Pons (tissue), 1 donor: ENCODE measurements around the gene RHBDL3.
"Not testable (repeated sequence)": the region's sequence is repeated elsewhere in the genome, so short reads cannot be mapped to it uniquely, and the experiment has no call there.

Experiments used
- DNase-seq: peaks from one replicate; pipeline ENCODE4 v3.0.0-alpha.2; 2016; ENCODE audit warnings: low spot score

Gene RHBDL3

DNA sequence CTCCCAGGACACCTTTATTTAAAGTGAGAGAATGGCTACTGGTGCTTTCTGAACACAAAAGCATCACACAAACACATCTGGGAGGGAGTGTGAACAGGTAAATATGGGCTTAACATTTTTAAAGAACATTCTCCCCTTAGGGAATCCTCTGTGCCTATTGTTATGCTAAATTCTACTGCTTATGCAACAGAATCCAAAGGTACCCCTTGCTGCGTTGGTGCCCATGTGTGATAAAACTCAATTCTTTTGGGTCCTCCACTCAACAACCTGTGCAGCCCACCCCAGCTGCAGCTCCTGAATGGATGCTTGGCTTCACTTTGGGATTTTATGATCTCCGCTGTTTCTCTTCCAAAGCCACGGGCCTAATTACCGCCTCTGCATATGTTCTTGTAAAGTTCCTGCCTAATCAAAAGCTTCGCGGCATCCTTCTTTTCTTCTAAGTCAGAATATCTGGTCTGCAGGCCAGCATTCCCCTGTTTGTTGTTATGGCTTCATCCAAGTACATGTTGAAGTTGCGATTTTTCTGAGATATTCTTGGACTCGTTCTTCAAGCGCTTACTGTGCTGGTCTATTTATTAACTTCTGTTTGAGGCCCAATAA lies 23.9 kb downstream of the RHBDL3 start:
- no peak for DNase-seq

DNA sequence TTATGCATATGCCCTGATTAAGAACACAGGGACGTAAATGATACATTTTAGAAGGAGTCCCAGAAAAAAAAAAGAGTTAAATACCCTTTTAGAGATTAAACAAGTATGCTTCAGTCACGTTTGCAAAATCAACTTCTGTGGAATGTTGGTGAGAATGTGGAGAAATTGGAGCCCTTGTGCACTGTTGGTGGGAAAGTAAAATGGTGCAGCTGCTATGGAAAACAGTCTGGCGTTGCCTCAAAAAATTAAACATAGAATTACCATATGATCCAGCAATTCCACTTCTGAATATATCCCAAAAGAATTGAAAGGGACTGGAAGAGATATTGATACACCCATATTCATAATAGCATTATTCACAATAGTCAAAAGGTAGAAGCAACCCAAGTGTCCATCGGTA lies 26.5 kb downstream of the RHBDL3 start:
- DNase-seq, result no peak

DNA sequence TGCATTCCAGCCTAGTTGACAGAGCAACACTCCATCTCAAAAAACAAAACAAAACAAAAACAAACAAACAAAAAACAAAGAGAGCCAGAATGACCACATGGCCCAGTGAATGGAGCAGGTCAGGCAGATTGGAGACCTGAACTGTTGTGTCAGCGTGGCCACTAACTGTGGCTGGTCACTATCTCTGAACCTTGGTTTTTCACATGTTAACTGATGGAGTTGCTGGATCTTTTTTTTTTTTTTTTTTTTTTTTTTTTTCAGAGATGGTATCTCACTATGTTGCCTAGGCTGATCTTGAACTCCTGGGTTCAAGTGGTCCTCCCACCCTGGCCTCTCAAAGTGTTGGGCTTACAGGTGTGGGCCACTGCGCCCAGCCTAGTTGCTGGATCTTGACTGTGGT lies 31.8 kb downstream of the RHBDL3 start:
- DNase-seq, result no peak

DNA sequence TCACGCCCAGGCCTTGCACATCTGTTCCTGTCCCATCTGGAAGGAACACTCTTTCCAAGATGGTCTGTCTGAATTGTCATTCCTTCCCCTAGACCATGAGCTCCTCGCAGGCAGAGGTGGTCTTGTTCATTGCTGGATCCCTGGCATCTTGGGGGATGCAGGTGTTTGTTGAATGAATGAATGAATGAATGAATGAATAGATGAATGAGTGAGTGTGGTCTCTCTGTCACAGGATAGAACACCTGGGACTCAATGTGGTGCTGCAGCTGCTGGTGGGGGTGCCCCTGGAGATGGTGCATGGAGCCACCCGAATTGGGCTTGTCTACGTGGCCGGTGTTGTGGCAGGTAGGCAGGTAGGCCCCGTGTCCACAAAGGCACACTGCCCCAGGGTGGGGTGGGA lies 32.2 kb downstream of the RHBDL3 start:
- no peak for DNase-seq

DNA sequence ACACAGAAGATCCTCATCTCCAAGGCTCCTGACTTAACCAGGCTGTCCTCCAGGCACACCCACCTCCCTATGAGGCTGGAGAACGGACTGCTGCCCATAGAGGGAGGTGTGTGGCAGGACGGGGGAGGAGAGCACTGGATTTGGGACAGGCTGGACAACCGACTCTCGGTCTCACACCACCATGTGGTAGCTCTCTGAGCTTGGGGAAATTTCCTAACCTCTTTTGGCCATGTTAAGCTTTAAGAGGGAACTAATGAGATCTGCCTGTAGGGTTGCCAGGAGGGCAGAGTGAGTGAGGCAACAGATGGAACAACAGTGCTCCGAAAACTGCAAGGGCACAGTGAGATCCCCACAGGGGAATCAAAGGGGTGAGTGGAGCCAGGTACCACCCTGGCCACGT lies 32.7 kb downstream of the RHBDL3 start:
- DNase-seq, result no peak

DNA sequence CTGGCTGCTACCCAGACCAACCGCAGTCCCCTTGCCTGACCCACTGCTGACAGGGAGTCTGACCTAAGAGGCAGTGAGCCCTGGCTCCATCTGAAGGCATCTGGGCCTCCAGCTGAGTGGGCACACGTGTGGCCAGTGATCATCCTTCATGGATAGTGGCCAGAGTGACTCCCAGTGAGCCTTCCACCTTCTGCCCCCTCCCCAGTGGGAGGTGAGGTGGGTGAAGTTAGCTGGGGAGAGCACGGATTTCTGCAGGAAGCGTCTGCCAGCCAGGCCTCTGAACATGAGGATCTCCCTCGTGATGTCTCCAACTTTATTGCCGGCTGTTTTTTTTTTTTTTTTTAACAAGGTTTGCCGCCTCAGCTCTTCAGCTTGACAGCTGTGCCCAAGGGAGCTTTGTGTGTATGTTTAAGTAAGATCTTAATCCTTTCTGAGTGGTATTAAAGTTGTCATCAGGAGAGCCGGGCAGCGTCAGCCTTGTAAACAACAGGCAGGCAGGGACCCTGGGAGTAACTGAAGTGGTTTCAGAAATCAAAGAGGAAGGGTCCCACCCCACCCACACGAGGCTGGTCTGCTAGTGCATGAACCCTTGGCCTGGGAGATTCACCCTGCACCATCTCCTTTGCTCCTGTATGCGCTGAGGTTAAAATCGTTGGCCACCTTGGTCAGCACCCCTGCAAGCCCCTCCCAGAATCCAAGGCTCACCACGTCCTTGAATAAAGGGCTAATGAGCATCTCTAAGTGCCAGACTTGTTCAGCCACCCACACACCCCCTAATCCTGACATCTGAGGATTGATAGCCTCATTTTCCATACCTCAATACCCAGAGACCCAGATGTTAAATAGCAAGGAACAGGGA lies 33.3 kb downstream of the RHBDL3 start:
- DNase-seq, result no peak

DNA sequence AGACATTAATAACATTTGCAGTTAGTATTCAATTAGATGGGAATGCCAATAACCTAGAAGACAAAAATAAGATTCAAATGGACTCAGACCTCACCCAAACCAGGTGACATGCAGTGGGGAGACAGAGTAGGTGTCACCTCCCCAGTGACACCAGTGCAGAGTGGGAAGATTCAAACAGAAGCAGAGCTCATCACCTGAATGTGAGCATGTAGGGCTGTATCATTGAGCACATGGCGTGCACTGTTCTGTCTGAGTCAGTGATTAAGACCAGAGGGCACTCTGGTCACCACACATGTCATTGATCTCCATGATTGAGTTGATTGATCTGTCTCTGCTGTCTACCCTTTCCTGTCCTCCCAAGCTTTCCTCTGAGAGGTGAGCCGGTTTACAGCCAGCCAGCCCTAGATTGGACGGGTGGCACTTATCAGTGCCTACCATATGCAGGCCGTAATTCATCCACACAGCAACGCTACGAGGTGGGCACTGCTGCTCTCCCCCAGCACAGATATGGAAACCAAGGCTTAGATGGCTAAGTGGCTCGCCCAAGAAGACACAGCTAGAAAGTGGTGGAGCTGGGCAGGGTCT lies 34.0 kb downstream of the RHBDL3 start:
- no peak for DNase-seq

DNA sequence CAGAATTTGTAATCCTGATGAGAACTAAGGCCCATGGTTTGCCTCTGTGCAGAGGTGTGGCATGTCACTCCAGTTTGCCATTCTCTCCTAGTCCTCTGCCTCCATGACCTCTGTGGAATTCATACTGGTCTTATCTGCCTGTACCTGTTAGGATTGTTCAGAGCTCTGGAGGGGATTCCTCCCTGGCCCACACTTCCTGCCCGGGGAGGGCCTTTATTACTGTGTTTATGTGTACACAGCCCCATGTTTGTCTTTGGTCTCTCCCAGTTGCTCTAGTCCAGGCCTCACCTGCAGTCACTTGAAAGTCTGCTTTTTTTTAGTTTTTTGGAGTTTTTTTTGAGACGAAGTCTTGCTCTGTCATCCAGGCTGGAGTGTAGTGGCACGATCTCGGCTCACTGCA lies 36.4 kb downstream of the RHBDL3 start:
- DNase-seq, result no peak

DNA sequence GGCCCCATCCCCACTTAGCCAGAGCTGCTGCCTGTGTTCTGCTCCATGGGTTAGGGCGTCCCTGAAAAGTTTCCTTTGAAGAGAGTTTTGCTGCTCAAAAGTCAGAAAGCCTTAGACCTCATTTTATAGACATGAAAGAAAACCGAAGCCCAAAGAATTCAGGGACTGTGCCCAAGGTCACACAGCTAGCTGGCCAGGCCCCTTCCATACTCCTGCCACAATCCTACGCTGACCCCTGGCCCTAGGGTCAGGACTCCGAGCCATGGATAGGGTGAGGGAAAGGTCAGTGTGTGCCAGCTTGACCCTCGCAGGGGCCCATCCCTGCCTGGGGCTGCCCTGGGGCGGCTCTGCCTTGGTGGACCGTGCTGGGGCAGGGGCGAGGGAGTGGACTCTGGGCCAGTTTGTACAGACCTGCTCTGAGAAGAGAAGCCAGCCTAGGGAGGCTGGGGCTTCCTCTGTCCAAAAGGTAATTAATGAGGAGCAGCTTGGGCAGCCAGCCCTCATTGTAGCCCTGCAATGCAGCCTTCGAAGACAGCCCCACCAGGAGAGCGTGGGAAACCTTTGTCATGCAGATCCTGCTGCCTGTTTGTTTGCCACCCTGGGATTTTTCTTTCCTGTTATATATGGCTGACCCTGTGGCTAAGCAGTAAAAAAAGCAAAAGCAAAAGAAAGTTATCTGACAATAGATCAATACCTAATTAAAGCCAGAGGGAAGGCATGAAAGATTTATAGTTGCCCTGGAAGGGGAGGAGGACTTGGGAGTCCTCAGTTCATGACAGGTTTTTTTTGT lies 37.4 kb downstream of the RHBDL3 start:
- no peak for DNase-seq

DNA sequence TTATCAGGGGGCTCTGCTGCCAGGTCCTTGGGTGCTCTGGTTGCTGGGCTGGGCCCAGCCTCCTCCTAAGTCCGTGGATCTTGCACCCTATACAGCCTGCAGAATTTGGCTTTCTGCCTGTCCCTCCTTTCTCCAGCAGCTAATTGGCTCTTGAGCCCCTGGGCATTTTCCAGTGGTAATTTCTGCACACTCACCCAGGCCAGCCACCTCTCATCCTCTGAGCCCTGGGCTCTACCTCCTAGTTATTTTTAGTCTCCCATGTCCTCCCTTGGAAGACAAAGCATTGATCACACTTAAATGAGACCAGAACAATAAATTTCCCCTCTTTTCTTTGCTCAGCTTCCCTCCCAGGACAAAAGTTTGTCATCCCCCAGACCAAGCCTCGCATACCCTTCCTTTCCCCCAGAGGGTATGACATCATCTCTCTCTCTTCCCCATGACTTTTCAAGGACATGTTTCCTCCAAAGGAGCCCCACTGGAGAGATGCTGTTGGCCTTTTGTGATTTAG lies 38.2 kb downstream of the RHBDL3 start:
- DNase-seq, result no peak

DNA sequence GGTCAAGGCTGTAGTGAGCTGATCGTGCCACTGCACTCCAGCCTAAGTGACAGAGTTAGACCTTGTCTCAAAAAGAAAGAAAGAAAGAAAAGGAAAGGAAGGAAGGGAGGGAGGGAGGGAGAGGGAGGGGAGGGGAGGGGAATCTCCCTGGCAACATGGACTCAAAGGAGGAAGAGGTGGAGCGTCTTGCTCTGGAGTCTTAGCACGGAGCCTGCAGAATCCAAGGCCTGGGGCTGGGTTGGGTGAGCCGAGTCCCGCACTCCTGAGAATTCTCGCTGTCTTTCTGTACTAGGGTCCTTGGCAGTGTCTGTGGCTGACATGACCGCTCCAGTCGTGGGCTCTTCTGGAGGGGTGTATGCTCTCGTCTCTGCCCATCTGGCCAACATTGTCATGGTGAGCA lies 39.4 kb downstream of the RHBDL3 start:
- DNase-seq, result no peak

DNA sequence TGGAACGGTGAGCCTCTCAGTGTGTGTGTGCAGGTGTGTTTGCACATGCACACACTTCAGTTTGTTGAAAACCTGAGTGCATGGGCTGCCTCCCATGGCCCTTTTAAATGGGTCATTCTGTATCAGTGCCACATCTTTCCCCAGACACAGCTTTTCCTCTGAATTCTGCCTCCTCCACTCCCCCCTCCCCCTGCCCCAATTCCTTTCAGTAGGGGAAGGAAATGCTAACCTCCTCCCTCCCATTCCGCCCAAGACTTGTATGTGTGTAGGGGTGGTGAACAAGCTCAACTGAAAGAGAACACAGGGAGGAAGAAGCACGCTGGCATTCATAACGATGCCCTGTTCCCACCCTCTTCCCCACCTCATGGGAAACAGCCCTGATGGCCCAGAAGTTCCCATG lies 42.0 kb downstream of the RHBDL3 start:
- no peak for DNase-seq

DNA sequence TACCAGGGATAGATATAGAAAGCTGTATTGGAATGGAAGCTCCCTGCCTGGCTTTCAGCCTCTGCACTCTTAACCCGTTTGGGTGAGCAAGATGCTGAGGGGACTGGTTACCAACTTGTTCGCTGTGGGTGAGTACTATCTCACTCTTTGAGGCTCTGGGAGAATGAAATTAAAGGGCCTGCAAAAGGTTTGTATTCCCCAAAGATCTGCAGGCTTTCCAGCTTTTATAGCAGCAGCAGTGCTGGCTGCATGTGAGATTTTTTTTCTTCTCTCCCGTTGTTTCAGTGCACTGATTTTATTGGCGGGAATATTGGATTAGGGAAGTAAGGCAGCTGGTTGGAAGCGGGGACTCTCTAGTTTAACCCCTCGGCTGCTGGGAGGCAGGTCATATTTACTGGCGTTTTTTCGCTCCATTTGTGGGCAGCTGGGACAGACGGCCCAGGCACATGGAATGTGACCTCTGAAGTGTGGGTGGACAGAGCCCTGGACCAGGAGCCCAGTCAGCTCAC lies 45.5 kb downstream of the RHBDL3 start:
- peak; percentile 17 for DNase-seq

DNA sequence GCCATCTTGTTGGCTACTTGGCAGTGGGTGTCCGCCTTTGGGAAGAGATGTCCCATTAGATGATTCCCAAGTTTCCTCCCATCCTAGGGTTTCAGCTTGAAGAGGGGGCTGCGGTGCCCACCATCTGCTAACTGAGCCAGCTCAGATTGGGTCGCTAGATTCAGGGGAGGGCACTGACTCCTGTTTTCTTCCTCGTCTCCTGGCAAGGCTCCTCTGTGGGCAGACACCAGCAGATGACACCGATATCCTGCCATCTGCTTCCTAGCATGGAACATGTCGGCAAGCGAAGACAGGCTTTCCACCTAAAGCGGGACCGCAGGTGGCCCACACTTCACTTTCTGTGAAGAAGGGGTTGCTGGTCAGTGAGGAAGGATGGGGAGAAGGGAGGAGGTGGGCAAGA lies 49.0 kb downstream of the RHBDL3 start:
- no peak for DNase-seq

DNA sequence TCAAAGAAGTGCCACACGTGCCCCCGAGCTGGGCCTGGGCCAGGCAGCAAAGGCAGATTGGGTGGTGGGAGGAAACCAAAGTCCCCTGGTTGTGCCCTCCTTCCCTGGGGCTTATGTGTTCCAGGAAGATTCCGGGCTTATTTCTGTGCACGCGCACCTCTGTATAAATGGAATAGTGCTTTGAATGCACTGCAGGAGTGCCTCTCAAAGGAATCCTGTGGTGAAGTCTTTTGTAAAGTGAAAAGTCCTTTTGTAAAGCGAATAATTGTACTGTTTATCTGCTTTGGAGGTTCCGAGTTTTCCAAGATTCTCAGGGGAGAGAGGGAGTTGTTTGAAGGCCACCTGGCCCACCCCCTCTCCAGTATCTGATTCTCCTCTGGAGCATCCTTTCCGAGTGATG lies 49.5 kb downstream of the RHBDL3 start:
- no peak for DNase-seq

DNA sequence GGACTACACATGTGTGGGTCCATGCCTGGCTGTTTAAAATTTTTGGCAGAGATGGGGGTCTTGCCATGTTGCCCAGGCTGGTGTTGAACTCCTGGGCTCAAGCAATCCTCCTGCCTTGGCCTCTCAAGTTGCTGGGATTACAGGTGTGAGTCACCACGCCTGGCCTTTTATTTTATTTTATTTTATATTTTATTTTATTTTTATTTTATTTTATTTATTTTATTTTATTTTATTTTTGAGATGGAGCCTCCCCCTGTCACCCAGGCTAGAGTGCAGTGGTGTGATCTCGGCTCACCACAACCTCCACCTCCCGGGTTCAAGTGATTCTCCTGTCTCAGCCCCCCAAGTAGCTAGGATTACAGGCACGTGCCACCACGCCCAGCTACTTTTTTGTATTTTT lies 51.0 kb downstream of the RHBDL3 start:
- not testable (repeated sequence) for DNase-seq

DNA sequence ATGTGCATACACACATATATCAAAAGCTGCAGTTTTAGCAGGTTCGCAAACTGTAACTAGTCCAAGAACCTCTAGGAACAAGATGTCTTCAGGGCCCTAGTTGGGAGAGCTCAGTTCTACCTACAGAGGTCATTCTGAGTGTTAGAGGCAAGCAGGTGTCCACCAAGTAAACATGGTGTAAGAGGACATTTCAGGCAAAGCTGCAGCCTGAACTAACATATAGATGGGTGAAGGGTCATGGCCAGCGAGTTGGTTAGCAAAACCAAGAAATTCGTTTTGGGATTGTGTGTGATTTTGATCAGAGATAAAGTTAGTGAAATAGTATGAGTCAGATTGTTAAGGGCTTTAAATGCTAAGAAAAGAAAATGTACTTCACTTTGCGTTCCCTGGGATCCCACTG lies 51.7 kb downstream of the RHBDL3 start:
- no peak for DNase-seq

DNA sequence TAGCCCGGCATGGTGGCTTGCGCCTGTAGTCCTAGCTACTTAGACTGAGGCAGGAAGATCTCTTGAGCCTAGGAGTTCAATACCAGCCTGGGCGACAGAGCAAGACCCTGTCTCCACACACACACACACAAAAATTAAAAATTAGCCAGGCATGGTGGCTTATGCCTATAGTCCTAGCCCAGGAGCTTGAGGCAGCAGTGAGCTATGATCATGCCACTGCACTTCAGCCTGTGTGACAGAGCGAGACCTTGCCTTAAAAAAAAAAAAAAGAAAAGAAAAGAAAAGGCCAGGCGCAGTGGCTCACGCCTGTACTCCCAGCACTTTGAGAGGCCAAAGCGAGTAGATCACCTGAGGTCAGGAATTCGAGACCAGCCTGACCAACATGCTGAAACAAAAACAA lies 52.4 kb downstream of the RHBDL3 start:
- DNase-seq, result no peak

DNA sequence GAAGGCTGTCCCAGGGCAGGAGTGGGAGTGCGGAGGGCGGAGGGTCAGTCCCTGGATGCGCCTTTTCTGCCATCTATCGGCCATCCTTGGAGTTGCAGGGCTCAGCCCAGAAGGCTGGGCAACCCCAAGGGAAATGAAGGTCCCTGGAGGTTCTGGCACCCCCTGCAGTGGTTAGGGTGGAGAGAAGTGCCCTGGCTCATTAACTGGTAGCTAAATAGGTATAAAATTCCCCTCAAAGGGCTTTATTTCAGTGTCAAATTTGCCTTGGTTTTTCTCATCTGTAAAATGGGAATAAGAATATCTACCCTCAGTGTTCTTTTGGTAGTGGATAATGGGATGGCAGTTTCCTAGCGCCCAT lies 53.9 kb downstream of the RHBDL3 start:
- peak; percentile 52 for DNase-seq

DNA sequence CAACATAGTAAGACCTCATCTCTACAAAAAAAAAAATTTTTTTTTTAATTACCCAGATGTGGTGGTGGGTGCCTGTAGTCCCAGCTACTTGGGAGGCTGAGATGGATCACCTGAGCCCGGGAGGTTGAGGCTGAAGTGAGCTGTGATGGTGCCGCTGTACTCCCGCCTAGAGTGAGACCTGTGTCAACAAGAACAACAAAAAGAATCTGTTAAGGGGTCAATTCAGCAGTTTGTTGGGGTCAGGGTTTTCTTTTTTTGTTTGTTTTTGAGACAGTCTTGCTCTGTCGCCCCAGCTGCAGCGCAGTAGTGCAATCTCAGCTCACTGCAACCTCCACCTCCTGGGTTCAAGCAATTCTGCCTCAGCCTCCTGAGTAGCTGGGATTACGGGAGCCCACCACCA lies 54.4 kb downstream of the RHBDL3 start:
- not testable (repeated sequence) for DNase-seq

DNA sequence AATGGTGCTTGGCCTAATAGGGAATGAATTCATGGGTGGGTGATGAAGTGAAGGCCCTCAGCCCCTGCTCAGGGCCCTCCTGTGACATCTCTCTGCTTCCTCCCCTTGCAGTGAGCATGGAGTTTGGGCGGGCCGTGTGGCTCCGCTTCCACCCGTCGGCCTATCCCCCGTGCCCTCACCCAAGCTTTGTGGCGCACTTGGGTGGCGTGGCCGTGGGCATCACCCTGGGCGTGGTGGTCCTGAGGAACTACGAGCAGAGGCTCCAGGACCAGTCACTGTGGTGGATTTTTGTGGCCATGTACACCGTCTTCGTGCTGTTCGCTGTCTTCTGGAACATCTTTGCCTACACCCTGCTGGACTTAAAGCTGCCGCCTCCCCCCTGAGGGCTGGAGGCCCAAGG lies 55.2 kb downstream of the RHBDL3 start:
- no peak for DNase-seq

DNA sequence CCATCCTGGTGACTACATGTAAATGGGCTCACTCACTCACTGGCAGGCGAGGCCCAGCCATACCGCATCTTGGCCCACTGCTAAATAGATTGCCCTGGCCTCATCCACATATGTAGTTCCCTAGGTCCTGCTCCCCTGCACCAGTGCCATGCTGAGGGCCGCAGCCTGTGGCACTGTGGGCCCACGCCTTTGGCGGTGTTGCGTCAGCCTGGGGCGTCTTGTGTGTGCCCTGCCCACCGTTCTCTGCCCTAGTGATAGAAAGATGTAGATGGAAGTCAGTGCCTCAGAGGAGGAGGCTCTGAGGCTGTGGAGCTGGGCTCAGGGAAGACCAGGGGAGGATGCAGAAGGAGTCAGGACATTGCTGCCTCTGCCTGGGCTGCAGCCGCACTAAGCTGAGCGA lies 57.4 kb downstream of the RHBDL3 start:
- no peak for DNase-seq
